ENCODE results near the gene IRX6.

Gene IRX6

GRCh38 chr16:55323637-55324271 lies at the start of gene IRX6:
Gene IRX6 (plus strand): TSS chr16:55324203. CDS start chr16:55325092, 889 bp downstream.
- DNase-seq (ENCODE audit: low read depth in 2 of 2): no peak

GRCh38 chr16:55274391-55274790 lies 49.6 kb upstream of the IRX6 start:
- DNase-seq (ENCODE audit: low read depth in 2 of 2): no peak

GRCh38 chr16:55275167-55275566 lies 48.8 kb upstream of the IRX6 start:
- no peak for DNase-seq (ENCODE audit: low read depth in 2 of 2)

GRCh38 chr16:55275869-55276268 lies 48.1 kb upstream of the IRX6 start:
- no peak for DNase-seq (ENCODE audit: low read depth in 2 of 2)

GRCh38 chr16:55277536-55277935 lies 46.5 kb upstream of the IRX6 start:
- DNase-seq (ENCODE audit: low read depth in 2 of 2): no peak

GRCh38 chr16:55279598-55279997 lies 44.4 kb upstream of the IRX6 start:
- no peak for DNase-seq (ENCODE audit: low read depth in 2 of 2)

GRCh38 chr16:55280587-55280986 lies 43.4 kb upstream of the IRX6 start:
- DNase-seq (ENCODE audit: low read depth in 2 of 2): no peak

- no peak for DNase-seq (ENCODE audit: low read depth in 2 of 2)
Observed at GRCh38 chr16:55282441-55282840, 41.6 kb upstream of the IRX6 start.

- no peak for DNase-seq (ENCODE audit: low read depth in 2 of 2)
Observed at GRCh38 chr16:55283812-55284717, 39.9 kb upstream of the IRX6 start.

GRCh38 chr16:55284718-55285099 lies 39.3 kb upstream of the IRX6 start:
- no peak for DNase-seq (ENCODE audit: low read depth in 2 of 2)

GRCh38 chr16:55285586-55285985 lies 38.4 kb upstream of the IRX6 start:
- DNase-seq (ENCODE audit: low read depth in 2 of 2): no peak

- no peak for DNase-seq (ENCODE audit: low read depth in 2 of 2)
Observed at GRCh38 chr16:55289353-55289752, 34.6 kb upstream of the IRX6 start.

- no peak for DNase-seq (ENCODE audit: low read depth in 2 of 2)
Observed at GRCh38 chr16:55291847-55292246, 32.2 kb upstream of the IRX6 start.

GRCh38 chr16:55292491-55292890 lies 31.5 kb upstream of the IRX6 start:
- DNase-seq (ENCODE audit: low read depth in 2 of 2): no peak

- DNase-seq (ENCODE audit: low read depth in 2 of 2): no peak
Observed at GRCh38 chr16:55294129-55294528, 29.9 kb upstream of the IRX6 start.

GRCh38 chr16:55294931-55295342 lies 29.1 kb upstream of the IRX6 start:
- DNase-seq (ENCODE audit: low read depth in 2 of 2): no peak

GRCh38 chr16:55297062-55297909 lies 26.7 kb upstream of the IRX6 start:
- no peak for DNase-seq (ENCODE audit: low read depth in 2 of 2)

- no peak for DNase-seq (ENCODE audit: low read depth in 2 of 2)
Observed at GRCh38 chr16:55297910-55298479, 26.0 kb upstream of the IRX6 start.

- no peak for DNase-seq (ENCODE audit: low read depth in 2 of 2)
Observed at GRCh38 chr16:55301385-55302008, 22.5 kb upstream of the IRX6 start.

- no peak for DNase-seq (ENCODE audit: low read depth in 2 of 2)
Observed at GRCh38 chr16:55302635-55303034, 21.4 kb upstream of the IRX6 start.

GRCh38 chr16:55308973-55309372 lies 15.0 kb upstream of the IRX6 start:
- no peak for DNase-seq (ENCODE audit: low read depth in 2 of 2)
